HG03342 (cell line): ENCODE data around the gene BTG4.
A peak's percentile ranks its signal among the peaks of the same experiment; 100 is the strongest.

Source experiments
- ATAC-seq: cut with Tn5 transposase; IDR thresholded peaks from one replicate; pipeline ENCODE4 v1.9.1; 2021; ENCODE audit warnings: mild to moderate bottlenecking, moderate library complexity; ENCODE audit not compliant: unreplicated experiment

The BTG4 gene

GRCh38 chr11:111538407-111539114 is 26.4 kb upstream of the BTG4 start:
- no peak for ATAC-seq

DNA sequence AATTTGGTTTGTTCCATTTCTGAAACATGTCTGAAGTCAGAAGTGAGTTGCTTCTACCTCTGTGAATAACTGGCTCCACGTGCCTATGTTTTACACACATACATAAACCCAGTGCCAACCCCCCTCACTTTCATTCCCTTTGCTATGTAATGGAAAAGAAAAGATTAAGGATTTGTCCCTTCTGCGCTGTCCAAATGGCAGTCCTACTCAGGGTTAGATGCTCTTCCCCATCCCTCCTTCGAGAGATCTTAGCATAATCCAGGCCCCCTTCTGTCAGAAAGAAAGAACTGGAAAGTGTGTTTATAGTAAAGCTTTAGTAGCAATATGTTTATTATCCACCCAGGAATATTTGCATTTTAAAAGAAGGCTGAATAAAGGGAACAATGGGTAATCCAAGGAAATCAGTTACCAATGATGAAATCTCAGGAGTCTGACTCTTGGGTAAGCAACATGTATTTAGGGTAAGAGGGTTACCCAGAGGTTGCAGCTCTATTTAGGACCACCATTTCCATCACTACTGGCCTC is 25.2 kb upstream of the BTG4 start:
- no peak for ATAC-seq

- ATAC-seq: no peak
Observed at GRCh38 chr11:111535281-111535680, 23.1 kb upstream of the BTG4 start.

DNA sequence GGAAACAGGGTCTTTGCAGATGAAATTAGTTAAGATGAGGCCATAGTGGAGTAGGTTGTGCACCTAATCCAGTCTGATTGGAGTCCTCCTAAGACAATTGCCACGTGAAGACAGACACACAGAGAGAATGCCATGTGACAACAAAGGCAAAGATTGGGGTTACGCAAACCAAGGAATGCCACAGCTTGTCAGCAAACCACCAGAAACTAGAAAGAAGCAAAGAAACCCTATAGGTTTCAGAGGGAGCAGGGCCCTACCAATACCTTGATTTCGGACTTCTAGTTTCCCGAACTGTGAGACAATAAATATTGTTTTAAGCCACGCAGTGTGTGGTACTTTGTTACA is 20.2 kb upstream of the BTG4 start:
- ATAC-seq: no peak

GRCh38 chr11:111531687-111532364 is 19.6 kb upstream of the BTG4 start:
- ATAC-seq: peak; percentile 69

DNA sequence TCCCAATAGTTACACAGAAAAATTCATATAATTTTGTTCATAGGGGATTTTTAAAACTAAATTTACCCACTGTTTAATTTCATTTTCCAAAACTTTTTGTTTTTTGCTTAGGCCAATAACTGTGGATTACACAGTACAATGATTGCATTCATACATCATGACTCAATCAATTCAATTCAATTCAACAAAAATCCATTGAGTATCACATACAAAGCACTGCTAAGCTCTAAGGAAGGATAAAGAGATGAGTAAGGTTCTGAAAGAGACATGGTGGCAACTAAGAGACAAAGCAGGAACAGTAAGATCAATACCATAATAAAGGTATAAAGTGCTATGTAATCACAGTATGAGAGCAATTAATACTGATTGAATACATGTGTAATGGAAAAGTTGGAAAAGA is 18.9 kb upstream of the BTG4 start:
- no peak for ATAC-seq

GRCh38 chr11:111530091-111530490 is 17.9 kb upstream of the BTG4 start:
- no peak for ATAC-seq

- no peak for ATAC-seq
Observed at GRCh38 chr11:111528557-111528956, 16.4 kb upstream of the BTG4 start.

- no peak for ATAC-seq
Observed at GRCh38 chr11:111527279-111527678, 15.1 kb upstream of the BTG4 start.

DNA sequence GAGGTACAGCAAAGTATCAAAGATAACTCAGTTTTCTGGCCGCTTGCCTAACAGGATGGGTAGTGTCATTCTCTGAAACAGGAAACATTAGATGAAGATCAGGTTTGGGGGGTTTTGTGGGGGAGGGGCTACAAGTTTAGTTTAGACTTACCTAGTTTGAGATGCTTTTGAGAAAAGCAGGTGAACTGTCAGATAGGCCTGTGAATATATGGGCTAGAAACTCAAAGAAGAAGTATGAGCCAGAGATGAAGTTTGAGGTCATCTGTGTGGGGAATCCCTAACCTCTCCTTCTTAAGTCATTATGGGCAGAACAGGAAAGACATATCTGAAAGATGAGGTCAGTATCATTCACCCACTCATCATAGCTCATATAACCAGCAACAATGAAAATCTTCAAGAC is 14.3 kb upstream of the BTG4 start:
- no peak for ATAC-seq

DNA sequence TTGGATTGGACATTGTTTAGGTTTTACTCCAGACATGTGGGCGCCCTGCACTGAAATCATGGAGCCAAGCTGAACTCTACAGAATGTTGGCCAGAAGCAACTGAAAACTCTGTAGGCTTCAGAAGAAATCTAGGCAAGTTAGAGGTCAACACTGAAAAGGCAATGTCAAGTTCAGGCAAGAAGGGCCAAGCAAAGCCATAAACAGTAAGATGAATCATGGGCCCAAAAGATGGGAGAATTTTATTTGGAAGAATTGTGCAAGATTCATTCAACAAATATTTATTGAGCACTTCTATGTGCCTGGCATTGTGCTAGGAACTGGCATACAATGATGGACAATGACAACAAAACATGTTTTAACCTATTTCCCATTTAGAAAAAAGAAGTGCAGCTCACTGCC is 13.3 kb upstream of the BTG4 start:
- ATAC-seq: no peak

DNA sequence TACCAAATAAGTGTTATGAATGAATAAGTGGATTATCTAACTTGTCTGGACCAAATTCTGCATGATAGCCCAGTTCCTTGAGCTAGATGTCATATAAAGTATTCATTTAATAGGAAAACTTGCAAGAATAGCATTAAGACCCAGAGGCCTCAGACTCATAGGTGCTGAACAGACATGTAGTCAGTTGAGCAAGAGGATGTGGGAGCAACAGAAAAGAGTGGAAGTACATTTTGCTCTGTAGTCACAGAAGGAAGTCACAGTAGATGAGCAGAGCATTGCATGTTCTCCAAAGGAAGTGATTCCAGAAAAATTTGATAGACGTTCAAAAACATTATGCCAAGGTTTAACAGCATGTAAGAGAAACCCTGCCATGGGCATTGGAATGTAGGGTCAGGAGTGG is 11.9 kb upstream of the BTG4 start:
- ATAC-seq: no peak

- no peak for ATAC-seq
Observed at GRCh38 chr11:111523343-111523742, 11.2 kb upstream of the BTG4 start.

GRCh38 chr11:111522426-111522825 is 10.2 kb upstream of the BTG4 start:
- no peak for ATAC-seq

- ATAC-seq: no peak
Observed at GRCh38 chr11:111521135-111521534, 8.9 kb upstream of the BTG4 start.

- no peak for ATAC-seq
Observed at GRCh38 chr11:111520560-111520959, 8.4 kb upstream of the BTG4 start.

GRCh38 chr11:111518668-111519067 is 6.5 kb upstream of the BTG4 start:
- ATAC-seq: no peak

DNA sequence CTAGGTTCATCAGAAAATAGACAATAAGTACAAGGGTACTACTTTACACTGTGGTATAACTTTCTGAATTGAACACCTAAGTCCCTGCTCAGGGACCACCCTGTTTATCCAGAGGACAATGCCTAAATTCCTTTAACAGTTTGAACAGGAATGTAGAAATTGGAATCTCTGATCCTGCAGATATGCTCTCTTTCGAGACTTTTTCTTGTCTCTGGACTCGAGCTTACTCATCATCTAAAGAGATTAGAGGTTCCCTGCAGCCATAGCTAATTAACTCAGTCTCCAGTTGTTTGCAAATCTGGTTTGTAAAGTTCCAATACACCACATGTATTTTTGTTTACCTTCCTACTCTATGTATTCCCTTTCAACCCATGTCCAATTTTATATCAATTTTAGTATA is 3.4 kb upstream of the BTG4 start:
- ATAC-seq: no peak

DNA sequence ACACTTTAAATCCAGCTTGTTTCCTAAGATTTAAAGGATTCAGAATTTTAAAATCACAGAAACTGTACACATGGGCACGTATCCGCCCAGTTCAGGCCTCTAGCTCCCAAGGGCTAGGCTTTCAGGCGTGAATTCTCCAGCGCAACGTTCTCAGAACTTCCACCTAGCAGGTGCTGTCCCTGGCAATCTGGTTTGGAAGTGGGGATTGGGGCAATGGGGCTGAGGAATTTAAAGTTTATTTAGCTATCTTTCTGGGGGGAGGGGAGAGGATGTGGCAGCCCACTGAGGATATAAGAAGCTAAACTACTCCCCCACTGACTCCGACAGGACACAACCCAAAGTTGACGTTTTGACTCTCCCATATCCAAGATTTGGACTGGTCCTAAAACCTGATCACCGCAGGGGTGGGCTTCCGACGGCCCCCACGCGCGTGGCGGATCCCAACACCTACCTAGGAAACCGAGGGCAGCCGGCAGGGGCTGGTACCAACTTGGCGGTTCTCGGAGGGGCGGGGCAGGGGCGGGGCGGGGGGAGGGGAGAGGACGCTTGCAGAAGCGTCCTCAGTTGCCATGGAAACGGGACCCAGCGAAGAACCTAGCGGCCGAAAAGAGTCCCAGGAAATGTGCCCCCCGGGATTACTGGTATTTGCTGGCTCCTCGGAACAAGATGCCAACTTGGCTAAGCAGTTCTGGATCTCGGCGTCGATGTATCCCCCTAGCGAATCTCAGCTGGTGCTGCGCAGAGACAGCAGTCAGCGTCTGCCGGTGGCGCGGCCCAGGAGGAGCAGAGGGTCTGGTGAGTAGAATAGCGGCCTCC is 2.2 kb upstream of the BTG4 start, which contains the start of gene HOATZ:
TSS of gene HOATZ (plus strand) at position 563 of the 816 bp plus-strand sequence. CDS start at position 570, 7 bp downstream.
- ATAC-seq: no peak

- ATAC-seq: no peak
Observed at GRCh38 chr11:111513240-111513605, 1.0 kb upstream of the BTG4 start.

DNA sequence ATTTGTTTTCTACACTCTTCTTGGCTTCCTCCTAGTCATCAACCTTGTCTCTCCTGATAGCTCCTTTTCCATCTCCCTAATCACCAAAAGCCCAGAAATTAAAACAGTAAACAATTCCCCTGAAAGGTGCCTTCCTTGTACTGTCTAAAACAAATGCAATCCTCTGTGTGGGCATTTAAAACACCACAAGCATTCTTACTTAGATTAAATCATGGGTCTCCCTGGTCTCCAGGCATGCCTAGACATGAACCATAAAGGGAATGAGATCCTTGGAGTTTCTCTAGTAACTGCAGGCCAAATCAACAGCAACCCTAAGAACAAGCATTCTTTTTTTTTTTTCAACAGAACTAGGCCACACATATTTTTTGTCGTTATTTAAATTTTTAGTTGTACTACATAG is 1.9 kb downstream of the BTG4 start:
- no peak for ATAC-seq

DNA sequence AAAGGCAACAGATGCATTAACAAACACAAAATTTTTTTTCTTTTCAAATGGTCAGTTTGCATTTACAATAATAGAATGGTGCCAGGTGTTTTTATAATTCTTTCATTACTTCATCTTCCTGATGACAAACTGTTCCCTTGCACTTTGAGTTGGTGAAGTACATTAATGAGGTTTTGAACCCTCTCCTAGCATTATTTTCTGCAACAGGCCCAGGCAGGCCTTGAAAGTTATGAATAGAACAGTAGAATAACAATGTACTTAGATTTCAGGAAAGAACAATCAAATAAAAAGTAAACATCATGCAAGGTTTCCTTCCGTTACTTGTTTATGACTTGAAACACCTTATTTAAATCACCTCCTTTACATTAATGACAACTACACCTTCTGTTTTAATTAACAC is 9.6 kb downstream of the BTG4 start:
- no peak for ATAC-seq
